Trophoblast cell (in vitro differentiated cells and primary cell): ENCODE results near the gene GDF7.

Experiments
- DNase-seq, 2 donors: peaks; one replicate each; pipeline ENCODE4 v3.0.0-alpha.2; 2016
- H2AFZ ChIP-seq: 2 replicates; pipeline ENCODE4 v1.6.1; 2013; ENCODE audit warnings: low read length, moderate library complexity, mild to moderate bottlenecking; ENCODE audit not compliant: insufficient read depth, poor library complexity
- H2AK5ac ChIP-seq: 2 replicates; pipeline ENCODE4 v1.6.1; 2013; ENCODE audit warnings: mild to moderate bottlenecking, low read length
- H2BK120ac ChIP-seq: 2 replicates; pipeline ENCODE4 v1.6.1; 2013; ENCODE audit warnings: low read length, mild to moderate bottlenecking, moderate library complexity; ENCODE audit not compliant: insufficient read depth, poor library complexity
- H2BK12ac ChIP-seq: 2 replicates; pipeline ENCODE4 v1.6.1; 2013; ENCODE audit warnings: mild to moderate bottlenecking, low read length, moderate library complexity
- H2BK5ac ChIP-seq: 2 replicates; pipeline ENCODE4 v1.6.1; 2013; ENCODE audit warnings: low read length, low read depth, moderate library complexity, mild to moderate bottlenecking; ENCODE audit not compliant: poor library complexity
- H3K14ac ChIP-seq: 2 replicates; pipeline ENCODE4 v1.6.1; 2013; ENCODE audit warnings: mild to moderate bottlenecking, low read length
- H3K18ac ChIP-seq: 2 replicates; pipeline ENCODE4 v1.6.1; 2013; ENCODE audit warnings: mild to moderate bottlenecking, low read length
- H3K23ac ChIP-seq: 2 replicates; pipeline ENCODE4 v1.6.1; 2013; ENCODE audit warnings: low read length
- H3K27ac ChIP-seq: 2 replicates; pipeline ENCODE4 v1.5.1; 2013; ENCODE audit warnings: low read depth, mild to moderate bottlenecking, inconsistent platforms, low read length, moderate library complexity
- H3K27me3 ChIP-seq: 2 replicates; pipeline ENCODE4 v1.6.1; 2013; ENCODE audit warnings: inconsistent platforms, mild to moderate bottlenecking, low read length, moderate library complexity; ENCODE audit not compliant: insufficient read depth
- H3K36me3 ChIP-seq, 2 experiments: 1 replicate in 1 of 2; 2 replicates in 1 of 2; pipeline ENCODE4 v1.6.1; 2013; ENCODE audit warnings: low read length in 2 of 2, mild to moderate bottlenecking in 2 of 2, moderate library complexity in 1 of 2; ENCODE audit not compliant: insufficient read depth in 2 of 2, control insufficient read depth in 1 of 2
- H3K4ac ChIP-seq: 2 replicates; pipeline ENCODE4 v1.6.1; 2013; ENCODE audit warnings: low read depth, mild to moderate bottlenecking, low read length, moderate library complexity
- H3K4me1 ChIP-seq, 2 experiments: 1 replicate in 1 of 2; 2 replicates in 1 of 2; pipeline ENCODE4 v1.6.1; 2013; ENCODE audit warnings: low read length in 2 of 2, mild to moderate bottlenecking in 2 of 2, moderate library complexity in 1 of 2; ENCODE audit not compliant: insufficient read depth in 2 of 2, control insufficient read depth in 1 of 2
- H3K4me2 ChIP-seq: 2 replicates; pipeline ENCODE4 v1.6.1; 2013; ENCODE audit warnings: inconsistent platforms, mild to moderate bottlenecking, low read length, moderate library complexity
- H3K4me3 ChIP-seq: 2 replicates; pipeline ENCODE4 v1.5.1; 2013; ENCODE audit warnings: mild to moderate bottlenecking, low read depth, low read length, inconsistent platforms
- H3K79me1 ChIP-seq: one replicate; pipeline ENCODE4 v1.6.1; 2013; ENCODE audit warnings: low read length
- H3K79me2 ChIP-seq: 2 replicates; pipeline ENCODE4 v1.6.1; 2013; ENCODE audit warnings: low read length, mild to moderate bottlenecking; ENCODE audit not compliant: control insufficient read depth, insufficient read depth, poor library complexity
- H3K9ac ChIP-seq: 2 replicates; pipeline ENCODE4 v1.6.1; 2013; ENCODE audit warnings: mild to moderate bottlenecking, low read length
- H3K9me3 ChIP-seq: 2 replicates; pipeline ENCODE4 v1.6.1; 2013; ENCODE audit warnings: low read depth, mild to moderate bottlenecking, control low read depth, inconsistent platforms, low read length; ENCODE audit not compliant: insufficient read depth
- H4K12ac ChIP-seq: 2 replicates; pipeline ENCODE4 v1.6.1; 2013; ENCODE audit warnings: low read depth, mild to moderate bottlenecking, low read length, moderate library complexity
- H4K8ac ChIP-seq: 2 replicates; pipeline ENCODE4 v1.6.1; 2013; ENCODE audit warnings: low read depth, mild to moderate bottlenecking, low read length, moderate library complexity
- H4K91ac ChIP-seq: one replicate; pipeline ENCODE4 v1.6.1; 2013; ENCODE audit warnings: low read depth, mild to moderate bottlenecking, low read length, moderate library complexity
- WGBS: extraction: QIAGEN DNeasy Blood & Tissue Kit; methylation state at CpG from one replicate; pipeline ENCODE4 v1.1.7; 2013; ENCODE audit warnings: missing lambda C conversion rate; ENCODE audit not compliant: insufficient read length, insufficient coverage; ENCODE audit errors: extremely low coverage; 5-methylcytosine and 5-hydroxymethylcytosine counted together

The GDF7 gene

GRCh38 chr2:20677301-20678085, 10.5 kb downstream of the GDF7 start:
- Histone ChIP-seq H3K27ac (no peak overlapping the region), H4K8ac (no peak overlapping the region), H3K4me2 (no peak overlapping the region), H3K18ac (no peak overlapping the region), H3K79me1 (no peaks in the 10 kb centered on the region), H2BK5ac (no peak overlapping the region), H2BK12ac (no peak overlapping the region), H3K4ac (no peak overlapping the region), H3K4me1 (peaks cover 4 to 8% of the 10 kb centered on the region in 2 experiments), H4K12ac (no peak overlapping the region), H3K27me3 (peaks cover 9% of the 10 kb centered on the region), H3K14ac (no peak overlapping the region), H2AFZ (no peak overlapping the region), H3K4me3 (no peak overlapping the region), H2BK120ac (no peak overlapping the region), H3K23ac (no peak overlapping the region), H3K36me3 (peaks cover 6 to 7% of the 10 kb centered on the region in 2 experiments), H3K9ac (no peak overlapping the region), H4K91ac (no peak overlapping the region), H3K9me3 (no peaks in the 10 kb centered on the region), H3K79me2 (no peaks in the 10 kb centered on the region), H2AK5ac (no peak overlapping the region)
- no CpG with 5 or more reads among the region's 15 CpGs for WGBS
- DNase-seq = no peak

GRCh38 chr2:20678086-20678395, 11.1 kb downstream of the GDF7 start:
- Histone ChIP-seq H3K27ac (no peak overlapping the region), H2AK5ac (no peak overlapping the region), H4K12ac (no peak overlapping the region), H3K79me2 (no peaks in the 10 kb centered on the region), H4K91ac (no peak overlapping the region), H2AFZ (no peak overlapping the region), H3K23ac (no peak overlapping the region), H3K4ac (no peak overlapping the region), H3K4me3 (no peak overlapping the region), H4K8ac (no peak overlapping the region), H3K9ac (no peak overlapping the region), H3K79me1 (no peaks in the 10 kb centered on the region), H3K27me3 (peaks cover 5% of the 10 kb centered on the region), H3K14ac (no peak overlapping the region), H3K4me1 (peaks cover 4 to 8% of the 10 kb centered on the region in 2 experiments), H2BK5ac (no peak overlapping the region), H2BK120ac (no peak overlapping the region), H3K18ac (no peak overlapping the region), H3K36me3 (peaks cover 7 to 8% of the 10 kb centered on the region in 2 experiments), H2BK12ac (no peak overlapping the region), H3K9me3 (no peaks in the 10 kb centered on the region), H3K4me2 (no peak overlapping the region)
- no CpG with 5 or more reads among the region's 1 CpG for WGBS
- no peak for DNase-seq

GRCh38 chr2:20678780-20679179, 11.8 kb downstream of the GDF7 start:
- H2BK12ac ChIP-seq = no peak overlapping the region
- H3K27ac ChIP-seq = no peak overlapping the region
- H4K12ac ChIP-seq = no peak overlapping the region
- no peak overlapping the region for H3K4me2 ChIP-seq
- no CpG with 5 or more reads among the region's 2 CpGs for WGBS
- DNase-seq = no peak
- H3K4ac ChIP-seq = no peak overlapping the region
- H4K91ac ChIP-seq = no peak overlapping the region
- no peaks in the 10 kb centered on the region for H3K79me2 ChIP-seq
- H3K4me1 ChIP-seq = peaks cover 4 to 8% of the 10 kb centered on the region in 2 experiments
- H2BK5ac ChIP-seq = no peak overlapping the region
- no peak overlapping the region for H3K23ac ChIP-seq
- no peak overlapping the region for H3K9ac ChIP-seq
- H3K4me3 ChIP-seq = no peak overlapping the region
- no peak overlapping the region for H2BK120ac ChIP-seq
- H3K9me3 ChIP-seq = no peaks in the 10 kb centered on the region
- no peaks in the 10 kb centered on the region for H3K79me1 ChIP-seq
- no peak overlapping the region for H3K18ac ChIP-seq
- H3K14ac ChIP-seq = no peak overlapping the region
- peaks cover 2% of the 10 kb centered on the region for H3K27me3 ChIP-seq
- no peak overlapping the region for H4K8ac ChIP-seq
- peaks cover 7 to 8% of the 10 kb centered on the region in 2 experiments for H3K36me3 ChIP-seq
- H2AK5ac ChIP-seq = no peak overlapping the region
- no peak overlapping the region for H2AFZ ChIP-seq

- Histone ChIP-seq H3K4me3 (no peak overlapping the region), H2BK120ac (no peak overlapping the region), H2AK5ac (no peak overlapping the region), H3K14ac (no peak overlapping the region), H3K4ac (no peak overlapping the region), H3K27me3 (no peaks in the 10 kb centered on the region), H3K36me3 (peaks cover 8 to 9% of the 10 kb centered on the region in 2 experiments), H2BK12ac (no peak overlapping the region), H4K91ac (no peak overlapping the region), H3K9ac (no peak overlapping the region), H3K4me1 (peaks cover 2 to 3% of the 10 kb centered on the region in 2 experiments), H2AFZ (no peak overlapping the region), H3K23ac (no peak overlapping the region), H2BK5ac (no peak overlapping the region), H3K9me3 (no peaks in the 10 kb centered on the region), H3K4me2 (no peak overlapping the region), H3K27ac (no peak overlapping the region), H4K8ac (no peak overlapping the region), H3K79me1 (no peaks in the 10 kb centered on the region), H3K79me2 (no peaks in the 10 kb centered on the region), H4K12ac (no peak overlapping the region), H3K18ac (no peak overlapping the region)
- DNase-seq = no peak
- WGBS = no CpG with 5 or more reads among the region's 10 CpGs
Observed at GRCh38 chr2:20680744-20681375, 13.9 kb downstream of the GDF7 start.
